Panc1 (cell line): ENCODE measurements around the gene HS3ST2.

ENCODE experiments used
- REST ChIP-seq, 2 experiments: IDR thresholded peaks; 2 replicates each; pipeline ENCODE4 v1.6.1; 2011 to 2012; ENCODE audit warnings: low read depth in 2 of 2, control low read depth in 1 of 2, low read length in 1 of 2, mild to moderate bottlenecking in 1 of 2, moderate library complexity in 1 of 2; ENCODE audit not compliant: insufficient read depth in 1 of 2
- TF ChIP-seq, protein P1 (sequence below): fragments of 450-650 bp; IDR thresholded peaks from 2 replicates; pipeline ENCODE4 v1.5.1; 2017; ENCODE audit warnings: mild to moderate bottlenecking

DNA sequence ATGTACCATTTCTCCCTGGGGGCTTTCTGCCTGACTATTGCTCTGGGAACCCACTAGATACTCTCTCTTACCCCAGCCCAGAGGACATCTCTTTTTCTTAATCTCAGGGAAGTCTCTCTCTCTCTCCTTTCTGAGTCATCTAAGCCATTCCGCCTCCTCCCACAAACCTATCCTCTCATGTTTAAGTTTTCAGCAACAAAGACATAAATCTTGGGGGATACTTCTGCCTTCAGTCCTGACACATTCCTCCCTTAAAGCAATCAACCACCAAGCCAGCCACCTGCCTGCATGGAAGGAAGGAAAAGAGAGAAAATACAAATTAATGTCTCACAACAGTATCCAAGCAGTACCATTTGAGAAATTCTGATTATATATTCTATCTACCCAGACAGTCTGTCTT, 128.8 kb downstream of the HS3ST2 start:
- TF ChIP-seq, protein P1, sequence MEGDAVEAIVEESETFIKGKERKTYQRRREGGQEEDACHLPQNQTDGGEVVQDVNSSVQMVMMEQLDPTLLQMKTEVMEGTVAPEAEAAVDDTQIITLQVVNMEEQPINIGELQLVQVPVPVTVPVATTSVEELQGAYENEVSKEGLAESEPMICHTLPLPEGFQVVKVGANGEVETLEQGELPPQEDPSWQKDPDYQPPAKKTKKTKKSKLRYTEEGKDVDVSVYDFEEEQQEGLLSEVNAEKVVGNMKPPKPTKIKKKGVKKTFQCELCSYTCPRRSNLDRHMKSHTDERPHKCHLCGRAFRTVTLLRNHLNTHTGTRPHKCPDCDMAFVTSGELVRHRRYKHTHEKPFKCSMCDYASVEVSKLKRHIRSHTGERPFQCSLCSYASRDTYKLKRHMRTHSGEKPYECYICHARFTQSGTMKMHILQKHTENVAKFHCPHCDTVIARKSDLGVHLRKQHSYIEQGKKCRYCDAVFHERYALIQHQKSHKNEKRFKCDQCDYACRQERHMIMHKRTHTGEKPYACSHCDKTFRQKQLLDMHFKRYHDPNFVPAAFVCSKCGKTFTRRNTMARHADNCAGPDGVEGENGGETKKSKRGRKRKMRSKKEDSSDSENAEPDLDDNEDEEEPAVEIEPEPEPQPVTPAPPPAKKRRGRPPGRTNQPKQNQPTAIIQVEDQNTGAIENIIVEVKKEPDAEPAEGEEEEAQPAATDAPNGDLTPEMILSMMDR, result no peak
- TF ChIP-seq REST (IDR thresholded peaks at IDR 0.05; ENCODE audit: insufficient read depth in 1 of 2, low read depth in 2 of 2, low read length in 1 of 2), result no peak
